ENCODE data around the gene CAGE1. TPM values are rescaled to one million over a fixed set of nuclear protein-coding genes. Genes with fewer than 3 reads are reported as not detected.

CAGE1 gene
- 0.07 TPM in 1 of 2 replicates, not detected in the other for total RNA-seq

DNA sequence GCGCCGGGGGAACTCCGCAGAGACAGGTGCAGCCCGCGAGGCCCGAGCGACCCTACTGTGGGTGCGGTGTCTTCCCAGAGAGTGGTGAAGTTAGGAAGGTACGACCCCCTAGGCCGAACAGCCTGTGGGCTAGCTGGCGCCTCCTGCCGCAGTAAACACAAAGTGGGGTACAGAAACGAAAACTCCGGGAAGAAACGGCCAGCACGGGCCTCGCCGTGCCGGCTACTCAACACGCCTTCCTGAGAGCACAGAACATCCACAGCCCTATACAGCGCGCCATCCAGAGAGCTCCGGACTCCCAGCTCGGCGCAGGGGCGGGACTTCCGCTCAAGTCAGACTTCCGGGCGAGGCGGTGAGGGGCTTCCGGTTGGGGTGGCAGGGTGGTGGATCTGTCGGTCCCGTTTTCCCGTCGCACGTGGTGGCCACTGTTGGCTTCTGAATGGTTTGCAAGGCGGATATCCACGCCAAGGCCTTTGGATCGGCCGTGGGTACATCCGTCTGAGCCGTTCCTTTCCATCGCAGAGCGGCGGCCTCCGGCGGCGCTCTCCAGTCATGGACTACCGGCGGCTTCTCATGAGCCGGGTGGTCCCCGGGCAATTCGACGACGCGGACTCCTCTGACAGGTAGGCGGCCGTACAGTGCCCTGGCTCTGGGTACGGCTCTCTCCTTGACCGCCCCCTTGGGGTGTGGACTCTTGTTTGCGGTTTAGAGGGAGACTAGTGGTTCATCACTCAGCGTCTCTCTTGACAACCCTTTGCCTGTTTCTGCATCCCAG is at the start of gene CAGE1, which contains the start of gene RIOK1:
TSS of gene CAGE1 (minus strand) at position 292 of the 775 bp plus-strand sequence. CDS start 2,569 bp downstream, outside the sequence.
TSS of gene RIOK1 (plus strand) at position 358 of the 775 bp plus-strand sequence. CDS start at position 553, 195 bp downstream.
- intact Hi-C loops (cut with micrococcal nuclease) = loop anchor here (1.0 to 5.0 kb wide), 14 partner anchors 76 to 1046 kb away; partner anchors contain the start of genes BLOC1S5, EEF1E1, LY86 and RREB1

DNA sequence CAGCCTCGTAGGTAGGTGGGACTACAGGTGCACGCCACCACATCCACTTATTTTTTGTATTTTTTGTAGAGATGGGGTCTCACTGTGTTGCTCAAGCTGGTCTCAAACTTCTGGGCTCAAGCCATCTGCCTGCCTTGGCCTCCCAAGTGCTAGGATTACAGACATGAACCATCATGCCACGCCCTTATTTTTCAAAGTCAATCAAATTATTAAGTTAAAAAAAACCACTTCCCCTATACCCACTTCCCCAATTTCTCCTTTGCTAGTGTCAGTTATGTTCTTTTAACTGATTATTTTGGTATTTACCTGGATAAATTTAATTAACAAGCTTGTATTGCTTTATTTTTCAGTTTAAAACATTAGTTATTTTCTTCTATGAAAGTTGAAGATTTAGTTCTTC is 49.7 kb upstream of the CAGE1 start:
- intact Hi-C loops (cut with micrococcal nuclease) = no loop called here

DNA sequence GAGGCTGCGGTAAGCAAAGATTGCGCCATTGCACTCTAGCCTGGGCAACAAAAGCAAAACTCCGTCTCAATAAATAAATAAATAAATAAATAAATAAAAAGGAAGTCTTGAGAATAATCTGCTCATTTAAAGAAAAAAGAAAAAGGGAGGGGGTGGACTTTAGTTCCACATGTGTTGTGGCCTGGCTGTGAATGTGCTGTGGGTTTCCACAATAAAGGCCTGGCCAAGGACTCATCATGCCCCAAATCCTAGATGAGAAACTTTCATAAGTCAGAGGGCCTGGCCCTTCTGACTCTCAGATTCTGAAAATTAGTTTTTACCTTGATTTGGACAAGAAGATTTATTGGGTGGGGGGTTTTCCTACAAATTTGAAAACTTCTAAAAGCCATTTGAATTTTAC is 48.5 kb upstream of the CAGE1 start:
- intact Hi-C loops (cut with micrococcal nuclease) = no loop called here

DNA sequence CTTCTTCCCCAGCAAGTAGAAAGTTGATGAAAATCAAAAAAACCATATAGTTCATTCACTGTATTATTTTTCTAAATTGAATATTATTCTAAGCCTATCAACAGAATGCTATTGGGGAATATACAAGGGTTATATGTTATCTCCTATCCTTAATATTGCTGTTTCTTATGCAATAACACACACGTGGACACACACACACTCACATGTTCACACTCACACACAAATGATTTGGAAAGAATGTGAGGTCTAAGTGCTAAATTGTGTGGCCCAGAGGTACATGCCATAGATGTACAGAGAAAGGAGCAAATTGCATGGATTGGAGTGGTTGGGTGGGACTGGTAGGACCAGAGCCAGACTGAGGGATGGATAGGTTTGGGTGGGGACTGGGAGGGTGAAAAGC is 45.1 kb upstream of the CAGE1 start:
- intact Hi-C loops (cut with micrococcal nuclease) = no loop called here

DNA sequence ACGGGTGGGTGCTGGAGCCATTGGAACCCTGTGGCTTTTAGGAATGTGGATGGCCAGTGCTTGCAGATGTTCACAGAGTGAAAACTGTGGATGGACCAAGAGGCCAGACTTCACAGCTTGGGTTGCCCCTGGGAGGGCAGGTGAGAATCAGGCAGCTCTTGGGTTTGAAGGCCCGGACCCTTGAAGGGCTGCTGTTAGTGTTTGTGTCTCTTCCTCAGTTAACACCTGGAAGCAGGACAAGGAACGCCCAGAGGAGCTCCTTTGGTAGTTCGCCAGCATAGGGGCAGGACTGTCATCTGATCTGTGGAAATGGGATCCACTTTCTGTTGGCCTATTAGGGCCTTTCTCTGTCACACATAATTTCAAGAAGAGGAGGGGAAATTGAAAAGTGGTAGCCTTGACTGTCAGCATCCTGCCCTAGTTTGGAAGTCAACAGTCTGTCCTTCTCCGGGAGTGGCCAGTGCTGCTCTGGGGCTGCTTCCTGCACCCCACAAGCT is 43.6 kb upstream of the CAGE1 start:
- intact Hi-C loops (cut with micrococcal nuclease) = no loop called here

DNA sequence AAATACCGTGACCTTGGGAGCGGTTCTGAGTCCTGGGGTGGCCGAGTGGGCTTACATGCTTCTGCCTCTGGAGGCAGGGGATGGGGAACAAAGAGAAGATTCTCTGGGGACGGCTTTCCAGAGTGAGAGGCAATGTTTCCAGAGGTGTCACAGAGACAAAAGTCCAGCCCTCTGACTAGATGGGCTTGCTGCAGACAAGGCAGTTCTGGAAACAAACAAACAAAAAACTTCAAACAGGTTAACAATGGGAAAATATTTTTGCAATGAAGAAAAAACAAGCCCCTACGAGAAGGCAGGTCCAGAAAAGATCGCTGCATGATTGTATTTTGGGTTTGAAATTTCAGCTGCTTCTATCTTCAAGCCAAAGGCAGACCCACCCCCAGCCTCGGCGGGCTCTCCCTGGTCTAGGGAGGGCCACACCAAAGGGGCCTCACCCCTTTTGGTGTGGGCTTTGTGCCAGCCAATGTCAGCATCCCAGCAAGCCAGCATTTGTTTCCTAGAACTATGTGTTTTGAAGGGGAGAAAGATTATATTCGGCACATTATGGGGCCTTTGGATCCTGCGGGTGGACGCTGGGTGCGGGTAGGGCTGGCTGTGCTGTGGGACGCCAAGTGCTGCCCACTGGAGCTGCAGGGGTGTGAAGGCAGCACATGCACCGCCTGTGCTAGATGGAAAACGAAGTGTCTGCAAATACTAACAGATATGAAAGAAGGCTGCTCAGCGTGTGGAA is 43.0 kb upstream of the CAGE1 start:
- intact Hi-C loops (cut with micrococcal nuclease) = no loop called here

DNA sequence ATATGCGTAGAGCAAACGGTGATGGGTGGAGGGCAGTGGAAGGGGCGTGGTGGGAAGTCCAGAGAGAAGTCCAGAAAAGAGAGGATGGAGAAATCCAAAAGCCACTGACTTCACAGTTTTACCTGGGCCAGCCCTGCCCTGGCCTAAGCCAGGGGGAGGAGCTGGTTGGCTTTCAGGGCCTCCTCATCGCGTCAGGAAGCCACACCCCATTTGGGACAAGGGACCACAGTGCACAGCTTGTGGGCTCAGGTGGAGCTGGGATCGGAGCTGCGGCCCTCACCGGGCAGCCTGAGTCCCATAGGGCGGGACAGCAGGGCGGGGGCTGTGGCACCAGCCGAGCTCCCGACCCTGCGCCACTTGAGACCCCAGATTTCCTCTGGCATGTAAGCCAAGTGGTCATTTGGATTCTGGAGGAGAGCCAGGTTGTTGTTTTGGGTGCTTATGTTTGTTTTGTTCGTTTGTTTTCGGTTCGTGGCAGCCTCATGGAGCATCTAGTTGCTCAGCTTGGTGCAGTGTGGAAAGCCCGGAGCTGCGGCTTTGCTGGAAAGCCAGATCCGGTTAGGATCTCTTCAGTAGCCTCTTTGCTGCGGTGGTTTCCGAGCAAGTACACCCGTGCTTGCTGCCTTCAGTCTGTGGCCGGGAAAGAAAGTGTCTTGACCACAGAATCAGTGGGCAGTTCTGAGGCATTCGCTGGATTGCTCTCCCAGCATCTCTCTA is 42.3 kb upstream of the CAGE1 start:
- intact Hi-C loops (cut with micrococcal nuclease) = no loop called here

DNA sequence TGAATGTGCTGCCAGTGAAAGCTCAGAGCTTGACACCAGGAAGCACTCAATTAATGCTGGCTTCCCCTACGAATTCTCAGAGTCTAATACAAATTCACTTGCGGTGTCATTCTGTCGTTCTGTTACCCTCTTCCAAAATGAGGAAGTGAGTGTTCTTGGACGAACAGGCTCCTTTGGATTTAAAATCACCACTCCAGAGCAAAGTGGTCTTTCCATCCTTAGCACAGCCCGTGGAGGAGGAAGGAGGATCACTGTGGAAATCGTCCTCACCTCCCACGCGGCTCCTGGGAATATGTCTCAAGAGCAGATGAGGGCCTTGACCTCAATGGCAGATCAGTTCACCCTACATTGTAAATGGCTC is 41.8 kb upstream of the CAGE1 start:
- intact Hi-C loops (cut with micrococcal nuclease) = no loop called here

DNA sequence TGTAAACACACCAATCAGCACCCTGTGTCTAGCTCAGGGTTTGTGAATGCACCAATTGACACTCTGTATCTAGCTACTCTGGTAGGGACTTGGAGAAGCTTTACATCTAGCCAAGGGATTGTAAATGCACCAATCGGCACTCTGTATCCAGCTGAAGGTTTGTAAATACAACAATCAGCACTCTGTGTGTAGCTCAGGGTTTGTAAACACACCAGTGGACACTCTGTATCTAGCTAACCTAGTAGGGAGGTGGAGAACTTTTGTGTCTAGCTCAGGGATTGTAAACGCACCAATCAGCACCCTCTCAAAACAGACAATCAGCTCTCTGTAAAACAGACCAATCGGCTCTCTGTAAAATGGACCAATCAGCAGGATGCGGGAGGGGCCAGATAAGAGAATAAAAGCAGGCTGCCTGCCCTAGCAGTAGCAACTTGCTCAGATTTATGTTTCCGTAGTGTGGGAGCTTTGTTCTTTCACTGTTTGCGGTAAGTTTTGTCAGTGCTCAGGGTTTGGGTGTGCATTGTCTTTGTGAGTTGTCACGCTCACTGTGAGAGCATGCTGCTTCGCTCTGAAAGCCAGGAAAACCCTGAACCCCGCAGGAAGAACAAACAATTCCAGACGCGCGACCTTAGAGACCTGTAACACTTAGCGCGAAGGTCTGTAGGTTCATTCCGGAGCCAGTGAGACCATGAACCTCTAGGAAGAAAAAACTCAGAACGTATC is 37.1 kb upstream of the CAGE1 start:
- intact Hi-C loops (cut with micrococcal nuclease) = no loop called here

DNA sequence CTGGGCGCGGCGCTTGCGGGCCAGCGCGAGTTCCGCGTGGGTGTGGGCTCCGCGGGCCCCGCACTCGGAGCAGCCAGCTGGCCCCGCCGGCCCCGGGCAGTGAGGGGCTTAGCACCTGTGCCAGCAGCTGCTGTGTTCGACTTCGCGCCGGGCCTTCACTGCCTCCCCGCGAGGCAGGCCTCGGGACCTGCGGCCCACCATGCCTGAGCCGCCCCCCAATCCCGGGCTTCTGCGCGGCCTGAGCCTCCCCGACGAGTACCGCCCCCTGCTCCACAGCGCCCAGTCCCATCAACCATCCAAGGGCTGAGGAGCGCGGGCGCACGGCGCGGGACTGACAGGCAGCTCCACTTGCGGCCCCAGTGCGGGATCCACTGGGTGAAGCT is 36.3 kb upstream of the CAGE1 start:
- intact Hi-C loops (cut with micrococcal nuclease) = no loop called here

DNA sequence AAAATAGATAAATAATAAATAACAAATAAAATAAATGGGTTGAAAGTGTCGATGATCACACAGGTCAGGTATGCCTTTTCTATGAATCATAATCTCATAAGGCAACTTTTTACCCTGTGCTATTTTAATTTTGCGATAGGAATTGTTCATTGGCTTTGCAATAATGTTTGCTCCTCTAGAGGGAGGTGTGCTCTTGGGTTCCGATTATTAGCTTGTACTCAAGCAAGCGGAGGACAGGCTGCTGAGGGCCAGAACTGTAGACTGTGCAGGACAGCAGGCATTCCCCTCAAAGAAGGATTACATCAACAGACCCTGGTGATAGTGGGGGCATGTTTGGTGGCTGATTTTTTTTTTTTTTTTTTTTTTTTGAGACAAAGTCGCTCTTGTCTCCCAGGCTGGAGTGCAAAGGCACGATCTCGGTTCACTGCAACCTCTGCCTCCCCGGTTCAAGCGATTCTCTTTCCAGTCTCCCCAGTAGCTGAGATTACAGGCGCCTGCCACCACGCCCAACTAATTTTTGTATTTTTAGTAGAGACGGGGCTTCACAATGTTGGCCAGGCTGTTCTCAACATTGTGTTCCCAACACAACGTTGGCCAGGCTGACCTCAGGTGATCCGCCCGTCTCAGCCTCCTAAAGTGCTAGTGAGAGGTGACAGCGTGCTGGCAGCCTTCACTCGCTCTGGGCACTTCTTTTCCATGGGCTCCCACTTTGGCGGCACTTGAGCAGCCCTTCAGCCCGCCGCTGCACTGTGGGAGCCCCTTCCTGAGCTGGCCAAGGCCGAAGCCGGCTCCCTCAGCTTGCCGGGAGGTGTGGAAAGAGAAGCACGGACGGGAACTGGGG is 35.6 kb upstream of the CAGE1 start:
- intact Hi-C loops (cut with micrococcal nuclease) = no loop called here

DNA sequence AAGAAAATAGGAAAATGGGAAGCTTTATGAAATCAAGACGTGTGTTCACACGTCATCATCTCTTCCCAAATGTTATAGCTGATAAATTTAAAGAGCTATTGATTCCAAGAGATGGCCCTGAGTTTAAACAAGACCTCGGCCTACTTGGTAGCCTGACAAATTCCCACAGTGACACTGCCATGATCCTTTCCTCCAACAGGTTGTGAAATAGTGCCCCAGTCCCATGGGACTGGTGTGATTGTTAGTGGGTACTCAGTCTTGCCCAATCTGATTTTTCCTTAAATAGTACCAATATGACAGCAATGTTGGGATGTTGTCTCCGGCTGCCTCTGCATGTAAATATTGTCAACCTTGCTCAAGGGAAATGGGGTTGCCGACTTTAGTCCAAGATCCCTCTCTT is 34.5 kb upstream of the CAGE1 start:
- intact Hi-C loops (cut with micrococcal nuclease) = no loop called here

DNA sequence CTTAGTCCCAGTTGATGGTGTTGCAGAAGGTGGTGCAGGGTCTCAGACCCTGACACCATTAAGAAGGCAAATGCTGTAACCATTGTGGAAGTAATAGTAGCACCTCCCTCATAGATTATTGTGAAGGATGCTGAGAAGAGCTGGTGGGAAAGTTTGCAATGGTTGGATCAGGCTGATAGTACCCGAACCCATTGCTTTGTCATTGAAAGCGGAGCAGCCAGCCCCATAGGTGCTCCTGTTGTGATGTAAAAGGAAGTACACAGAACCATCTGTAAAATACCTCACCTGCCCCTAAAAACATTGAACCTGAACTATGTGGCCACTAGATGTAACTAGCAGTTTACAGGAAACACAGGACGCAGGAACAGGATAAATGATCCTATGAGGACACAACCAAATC is 31.5 kb upstream of the CAGE1 start:
- intact Hi-C loops (cut with micrococcal nuclease) = no loop called here

DNA sequence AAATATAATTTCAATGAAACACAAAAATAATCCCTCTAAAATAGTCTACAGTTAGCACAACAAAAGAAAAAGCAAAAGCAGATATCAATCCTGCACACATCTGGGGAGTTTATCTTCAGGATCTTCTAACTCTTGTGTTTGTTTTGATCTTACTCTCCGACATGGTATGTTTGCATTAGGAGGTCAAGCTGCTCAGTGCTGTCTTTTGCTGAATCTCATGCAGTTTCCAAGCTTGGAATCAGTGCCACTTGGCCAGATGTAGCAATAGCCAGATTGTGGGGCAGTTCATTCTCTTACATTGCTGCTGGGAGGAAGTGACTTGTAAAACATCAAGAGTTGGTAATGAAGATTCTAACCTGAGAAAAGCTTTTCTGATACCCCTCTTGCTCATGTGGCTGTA is 29.5 kb upstream of the CAGE1 start:
- intact Hi-C loops (cut with micrococcal nuclease) = no loop called here

DNA sequence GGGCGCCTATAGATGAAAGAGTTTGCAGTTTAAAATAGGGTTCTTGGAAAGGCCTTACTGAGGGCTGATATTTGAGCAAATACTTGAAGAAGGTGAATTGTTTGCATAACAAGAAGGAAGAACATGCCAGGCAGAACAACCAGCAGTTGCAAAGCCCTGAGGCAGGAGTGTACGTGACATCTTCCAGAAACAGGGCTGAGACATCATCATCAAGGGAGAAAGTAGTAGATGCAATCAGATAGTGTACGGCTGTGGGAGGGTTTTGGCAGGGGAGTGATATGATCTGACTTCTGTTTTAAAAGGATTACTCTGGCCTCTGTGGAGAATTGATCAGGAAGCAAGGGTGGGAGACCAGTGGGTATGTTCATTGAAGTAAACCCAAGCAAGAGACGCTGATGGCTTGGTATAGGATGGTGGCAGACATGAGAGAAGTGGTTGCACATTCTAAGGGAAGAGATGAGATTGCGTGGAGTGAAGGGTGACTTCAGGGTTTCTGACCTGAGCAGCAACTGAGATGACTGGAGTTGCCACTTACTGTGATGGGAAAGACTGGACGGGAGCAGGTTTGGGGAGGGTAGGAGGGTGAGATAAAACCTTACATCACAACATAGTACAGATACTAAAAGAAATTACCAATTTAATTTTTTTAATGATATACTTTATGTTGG is 28.8 kb upstream of the CAGE1 start:
- intact Hi-C loops (cut with micrococcal nuclease) = no loop called here

DNA sequence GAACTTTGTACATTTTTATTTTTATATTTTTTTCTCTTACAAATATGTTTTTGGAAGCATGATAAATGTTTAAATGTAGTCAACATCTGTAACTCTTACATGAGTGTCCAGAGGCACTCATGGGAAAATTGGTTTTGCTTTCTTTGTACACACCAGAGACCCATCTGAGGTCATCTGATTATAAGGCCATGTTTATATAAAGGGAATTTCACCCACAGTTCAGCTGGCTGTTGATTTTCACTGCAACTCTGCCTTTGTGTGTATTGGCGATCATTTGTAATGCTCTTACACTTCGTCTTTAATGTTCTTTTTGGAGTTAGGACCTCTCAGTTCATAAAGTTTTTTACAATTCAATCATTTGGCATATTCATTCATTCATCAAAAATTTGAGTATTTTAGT is 28.1 kb upstream of the CAGE1 start:
- intact Hi-C loops (cut with micrococcal nuclease) = no loop called here

DNA sequence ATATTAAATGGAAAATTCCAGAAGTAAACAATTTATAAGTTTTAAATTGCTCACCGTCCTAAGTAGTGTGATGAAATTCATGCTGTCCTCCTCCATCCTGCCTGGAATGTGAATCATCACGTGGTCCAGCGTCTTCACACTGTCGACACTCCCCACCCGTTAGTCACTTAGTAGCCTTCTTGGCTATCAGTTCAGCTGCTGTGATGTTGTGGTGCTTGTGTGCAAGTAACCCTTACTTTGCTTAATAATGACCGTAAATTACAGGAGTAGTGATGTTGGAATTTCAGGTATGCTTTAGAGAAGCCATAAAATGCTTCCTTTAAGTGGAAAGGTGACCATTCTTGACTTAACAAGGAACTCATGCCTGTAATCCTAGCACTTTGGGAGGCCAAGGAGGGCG is 25.3 kb upstream of the CAGE1 start:
- intact Hi-C loops (cut with micrococcal nuclease) = no loop called here

DNA sequence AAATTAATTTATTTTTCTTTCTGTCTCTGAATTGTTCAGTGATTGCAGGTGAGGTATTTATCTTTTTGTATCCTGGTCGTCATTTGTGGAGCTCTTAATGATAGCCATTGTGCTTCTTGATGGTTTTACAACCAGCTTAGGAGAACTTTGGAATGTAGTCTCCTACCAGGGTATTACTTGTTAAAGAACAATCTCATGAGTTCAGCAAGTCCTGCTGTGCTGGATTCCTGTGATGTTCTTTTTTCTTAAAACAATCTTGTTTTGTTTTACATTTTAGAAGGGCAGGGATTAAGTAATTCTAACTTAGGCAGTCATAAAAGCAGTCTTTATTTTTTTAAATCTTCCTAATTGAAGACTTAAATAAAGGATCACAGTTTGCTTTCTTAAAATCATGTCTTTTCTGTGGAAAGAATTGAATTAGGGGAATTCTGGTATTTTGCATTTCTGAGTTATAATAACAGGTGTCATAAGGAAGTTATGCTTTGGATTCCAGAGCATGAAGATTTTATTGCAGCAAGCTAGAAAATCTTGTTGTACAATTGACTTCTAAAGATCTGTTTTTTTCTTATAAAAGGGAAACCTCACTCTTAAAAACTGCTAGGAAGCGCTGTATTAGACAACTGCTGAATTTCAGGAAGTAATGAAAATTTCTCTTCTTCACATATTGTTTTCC is 23.7 kb upstream of the CAGE1 start:
- intact Hi-C loops (cut with micrococcal nuclease) = no loop called here

DNA sequence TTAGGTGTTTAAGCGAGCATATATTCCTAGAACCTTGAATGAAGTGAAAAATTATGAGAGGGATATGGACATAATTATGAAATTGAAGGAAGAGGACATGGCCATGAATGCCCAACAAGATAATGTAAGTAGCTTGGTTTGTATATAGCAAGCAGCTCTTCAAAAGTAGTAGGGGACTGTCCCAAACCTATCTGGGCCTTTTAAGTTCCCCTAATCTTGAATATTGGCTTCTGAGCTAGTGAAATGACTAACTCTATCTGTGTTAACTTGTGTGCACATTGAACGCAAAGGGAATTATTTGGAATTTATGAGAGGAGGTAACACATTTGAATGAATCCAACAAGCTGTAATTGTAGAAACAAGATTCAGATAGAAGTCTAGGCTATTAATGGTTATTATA is 21.8 kb upstream of the CAGE1 start:
- intact Hi-C loops (cut with micrococcal nuclease) = no loop called here
